Measurements from ENCODE around the gene SPSB2.

- no peak for TF ChIP-seq CTCF (IDR thresholded peaks at IDR 0.05; ENCODE audit: low read depth, low read length)
- TF ChIP-seq POLR2A (IDR thresholded peaks at IDR 0.05; ENCODE audit: extremely low read depth, insufficient read length) = no peak
- TF ChIP-seq MAX (IDR thresholded peaks at IDR 0.05; ENCODE audit: low read depth, low read length) = no peak
Observed at GRCh38 chr12:6899837-6900519, 26.9 kb upstream of the SPSB2 start.

Measured in NB4 (cell line).